ENCODE measurements around the gene RALGPS1. TPM values are rescaled to one million over a fixed set of nuclear protein-coding genes. Genes with fewer than 3 reads are reported as not detected.
A peak's percentile ranks its signal among the peaks of the same experiment; 100 is the strongest.

Gene RALGPS1
- total and polyA plus RNA-seq, 3 experiments from 2014 or later = 1.6 to 3.2 (median 2.4) TPM

DNA sequence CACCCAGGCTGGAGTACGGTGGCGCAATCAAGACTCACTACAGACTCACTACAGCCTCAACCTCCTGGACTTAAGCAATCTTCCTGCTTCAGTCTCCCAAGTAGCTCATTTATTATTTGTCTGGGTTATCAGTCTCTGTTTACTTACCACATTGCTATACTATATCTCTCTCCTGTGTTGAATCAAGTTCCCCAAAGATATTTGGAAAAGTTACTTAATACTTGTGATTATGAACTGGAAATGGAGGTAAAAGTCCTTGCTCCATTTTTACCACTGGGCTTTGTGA, 152.2 kb downstream of the RALGPS1 start:
- CTCF ChIA-PET = no interaction called here
- no peak overlapping the region for H3K27ac ChIP-seq (ENCODE audit: low read depth, low read length)
- no peaks in the 10 kb centered on the region for H3K27me3 Mint-ChIP-seq

DNA sequence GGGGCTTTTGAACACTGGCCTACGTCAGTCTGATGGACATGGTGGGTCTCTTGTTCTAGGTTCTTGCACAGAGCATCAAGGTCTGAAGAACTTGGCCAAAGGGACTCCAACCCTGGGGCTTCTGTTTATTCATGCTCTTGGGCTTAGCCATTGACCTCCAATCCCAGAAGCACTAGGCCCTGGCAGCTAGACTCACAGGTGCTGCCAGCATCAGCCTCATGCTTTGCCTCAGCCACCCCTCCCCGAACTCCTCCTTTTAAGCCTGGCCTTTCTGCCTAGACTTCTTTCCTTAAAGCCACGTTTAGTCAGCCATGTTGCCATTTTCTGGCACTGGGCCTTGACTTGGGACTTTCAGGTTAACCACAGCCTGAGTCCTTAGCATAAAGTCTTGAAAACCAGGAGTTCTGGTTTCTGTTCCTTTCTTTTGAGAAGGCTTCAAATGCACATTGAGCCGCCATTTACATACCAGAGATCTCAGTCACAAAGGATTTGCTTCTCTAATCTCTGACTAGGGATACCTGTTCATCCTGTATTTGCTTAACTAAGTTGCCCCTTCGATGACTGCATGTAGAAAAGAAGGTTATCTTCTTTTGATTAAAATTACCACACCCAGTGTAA, 153.1 kb downstream of the RALGPS1 start:
- H3K4me3 Mint-ChIP-seq = no peak overlapping the region
- DNase-seq = no peak
- peak overlapping the region in 1 of 8 donors; percentile 31 for H3K27ac Mint-ChIP-seq
- no peaks in the 10 kb centered on the region for H3K27me3 Mint-ChIP-seq
- peaks cover 13 to 16% (median 14%) of the 10 kb centered on the region in 3 donors for H3K36me3 Mint-ChIP-seq
- Histone ChIP-seq H3K36me3 (ENCODE audit: insufficient read depth, low read length) (no peaks in the 10 kb centered on the region), H3K4me1 (ENCODE audit: insufficient read depth, low read length) (no peaks in the 10 kb centered on the region), H3K27me3 (ENCODE audit: insufficient read depth, low read length, poor library complexity, severe bottlenecking) (no peaks in the 10 kb centered on the region), H3K9me3 (ENCODE audit: low read length) (no peaks in the 10 kb centered on the region), H3K4me3 (ENCODE audit: low read length) (no peak overlapping the region), H3K27ac (ENCODE audit: low read depth, low read length) (no peak overlapping the region)
- CTCF ChIA-PET = no interaction called here
- no peaks in the 10 kb centered on the region for H3K4me1 Mint-ChIP-seq
- POLR2A ChIA-PET = no interaction called here
- H3K9me3 Mint-ChIP-seq = peaks cover 0 to 11% (median 9%) of the 10 kb centered on the region in 5 donors

More for the DNA sequence above, 152.2 kb downstream of the RALGPS1 start:
- Mint-ChIP-seq H3K4me1 (no peaks in the 10 kb centered on the region), H3K9me3 (peaks cover 0 to 8% (median 5%) of the 10 kb centered on the region in 5 donors), H3K36me3 (peaks cover 7 to 9% (median 8%) of the 10 kb centered on the region in 3 donors), H3K4me3 (no peak overlapping the region), H3K27ac (no peak overlapping the region)
- H3K36me3 ChIP-seq (ENCODE audit: insufficient read depth, low read length) = no peaks in the 10 kb centered on the region
- no peaks in the 10 kb centered on the region for H3K9me3 ChIP-seq (ENCODE audit: low read length)
- no peak overlapping the region for H3K4me3 ChIP-seq (ENCODE audit: low read length)
- no peaks in the 10 kb centered on the region for H3K27me3 ChIP-seq (ENCODE audit: insufficient read depth, low read length, poor library complexity, severe bottlenecking)
- no peak for DNase-seq
- POLR2A ChIA-PET = no interaction called here
- H3K4me1 ChIP-seq (ENCODE audit: insufficient read depth, low read length) = no peaks in the 10 kb centered on the region

DNA sequence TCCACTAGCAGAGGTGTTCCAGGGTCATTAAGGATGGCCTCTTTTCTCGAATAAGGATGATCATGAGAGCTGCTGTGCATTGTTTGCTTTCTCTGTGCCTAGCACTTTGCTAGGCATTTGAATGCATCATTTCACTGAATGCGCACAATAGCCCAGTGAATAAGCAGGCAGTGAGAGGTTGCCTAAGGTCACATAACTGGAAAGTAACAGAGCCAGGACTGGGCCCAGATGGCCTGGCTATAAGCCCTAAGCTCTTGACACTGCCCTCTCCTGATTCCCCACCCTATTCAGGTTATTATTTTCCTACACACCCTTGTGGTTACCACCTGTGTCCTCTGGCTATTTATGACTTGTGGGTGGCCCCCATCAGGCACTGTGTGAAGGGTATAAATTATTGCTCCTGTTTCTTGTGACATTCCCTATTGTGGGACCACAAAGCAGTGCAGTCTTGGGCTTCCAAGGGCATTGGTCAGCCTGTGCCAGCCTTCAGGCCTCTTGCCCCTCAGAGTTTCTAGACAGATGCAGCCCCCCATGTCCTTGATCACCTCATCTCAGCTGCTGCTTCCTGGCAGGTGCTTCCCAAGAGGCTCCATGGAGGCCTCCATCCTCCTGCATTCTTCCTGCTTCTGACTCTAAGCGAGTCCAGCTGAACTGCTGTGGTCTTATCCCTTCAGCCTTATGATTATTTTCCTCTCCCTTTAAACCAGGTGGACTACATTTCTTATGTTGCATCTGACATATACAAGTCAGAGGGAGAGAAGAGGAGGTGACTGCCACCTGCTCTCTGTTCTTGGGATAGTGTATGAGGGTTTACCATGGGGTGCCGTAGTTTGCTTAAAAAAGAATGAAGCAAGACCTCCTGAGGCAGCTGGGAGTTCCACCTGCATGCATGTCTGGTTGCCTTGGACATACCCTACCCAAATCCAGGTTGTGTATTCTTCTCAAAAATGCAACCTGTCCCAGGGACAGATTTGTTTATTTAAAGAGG, 160.3 kb downstream of the RALGPS1 start:
- CTCF ChIA-PET = no interaction called here

GRCh38 chr9:127075624-127076372, 161.2 kb downstream of the RALGPS1 start:
- no peaks in the 10 kb centered on the region for H3K4me1 ChIP-seq (ENCODE audit: insufficient read depth, low read length)
- peaks cover 13 to 29% (median 23%) of the 10 kb centered on the region in 3 donors for H3K36me3 Mint-ChIP-seq
- no peak for DNase-seq
- no peak overlapping the region for H3K27ac Mint-ChIP-seq
- H3K27me3 ChIP-seq (ENCODE audit: insufficient read depth, low read length, poor library complexity, severe bottlenecking) = no peaks in the 10 kb centered on the region
- H3K9me3 Mint-ChIP-seq = peaks cover 0 to 11% (median 9%) of the 10 kb centered on the region in 5 donors
- no peak overlapping the region for H3K27ac ChIP-seq (ENCODE audit: low read depth, low read length)
- CTCF ChIA-PET = no interaction called here
- no peaks in the 10 kb centered on the region for H3K9me3 ChIP-seq (ENCODE audit: low read length)
- H3K27me3 Mint-ChIP-seq = peaks cover 0 to 4% of the 10 kb centered on the region in 2 donors
- peaks cover 0 to 8% (median 0%) of the 10 kb centered on the region in 3 donors for H3K4me1 Mint-ChIP-seq
- no peaks in the 10 kb centered on the region for H3K36me3 ChIP-seq (ENCODE audit: insufficient read depth, low read length)
- POLR2A ChIA-PET = no interaction called here
- H3K4me3 Mint-ChIP-seq = no peak overlapping the region
- H3K4me3 ChIP-seq (ENCODE audit: low read length) = no peak overlapping the region

More for the DNA sequence above, 160.3 kb downstream of the RALGPS1 start:
- Histone ChIP-seq H3K36me3 (ENCODE audit: insufficient read depth, low read length) (no peaks in the 10 kb centered on the region), H3K4me3 (ENCODE audit: low read length) (no peak overlapping the region), H3K27ac (ENCODE audit: low read depth, low read length) (no peak overlapping the region), H3K27me3 (ENCODE audit: insufficient read depth, low read length, poor library complexity, severe bottlenecking) (no peaks in the 10 kb centered on the region), H3K4me1 (ENCODE audit: insufficient read depth, low read length) (no peaks in the 10 kb centered on the region), H3K9me3 (ENCODE audit: low read length) (no peaks in the 10 kb centered on the region)
- Mint-ChIP-seq H3K9me3 (peaks cover 0 to 11% (median 9%) of the 10 kb centered on the region in 5 donors), H3K36me3 (peaks cover 15 to 29% (median 23%) of the 10 kb centered on the region in 3 donors), H3K4me3 (no peak overlapping the region), H3K27me3 (peaks cover 0 to 4% of the 10 kb centered on the region in 2 donors), H3K27ac (peak overlapping the region in 1 of 8 donors; percentile 55), H3K4me1 (peaks cover 0 to 8% (median 0%) of the 10 kb centered on the region in 3 donors)
- no peak for DNase-seq
- POLR2A ChIA-PET = no interaction called here

- DNase-seq = no peak
- Mint-ChIP-seq H3K4me3 (no peak overlapping the region), H3K4me1 (peaks cover 0 to 8% (median 0%) of the 10 kb centered on the region in 3 donors), H3K9me3 (peaks cover 0 to 4% (median 0%) of the 10 kb centered on the region in 5 donors), H3K27me3 (peaks cover 0 to 4% of the 10 kb centered on the region in 2 donors), H3K27ac (peak overlapping the region in 1 of 8 donors; percentile 25), H3K36me3 (peaks cover 7 to 18% (median 18%) of the 10 kb centered on the region in 3 donors)
- H3K9me3 ChIP-seq (ENCODE audit: low read length) = no peaks in the 10 kb centered on the region
- POLR2A ChIA-PET = no interaction called here
- no peaks in the 10 kb centered on the region for H3K36me3 ChIP-seq (ENCODE audit: insufficient read depth, low read length)
- no peaks in the 10 kb centered on the region for H3K27me3 ChIP-seq (ENCODE audit: insufficient read depth, low read length, poor library complexity, severe bottlenecking)
- H3K4me1 ChIP-seq (ENCODE audit: insufficient read depth, low read length) = no peaks in the 10 kb centered on the region
- CTCF ChIA-PET = no interaction called here
- H3K27ac ChIP-seq (ENCODE audit: low read depth, low read length) = no peak overlapping the region
- H3K4me3 ChIP-seq (ENCODE audit: low read length) = no peak overlapping the region
Observed at GRCh38 chr9:127076860-127077643, 162.5 kb downstream of the RALGPS1 start.

DNA sequence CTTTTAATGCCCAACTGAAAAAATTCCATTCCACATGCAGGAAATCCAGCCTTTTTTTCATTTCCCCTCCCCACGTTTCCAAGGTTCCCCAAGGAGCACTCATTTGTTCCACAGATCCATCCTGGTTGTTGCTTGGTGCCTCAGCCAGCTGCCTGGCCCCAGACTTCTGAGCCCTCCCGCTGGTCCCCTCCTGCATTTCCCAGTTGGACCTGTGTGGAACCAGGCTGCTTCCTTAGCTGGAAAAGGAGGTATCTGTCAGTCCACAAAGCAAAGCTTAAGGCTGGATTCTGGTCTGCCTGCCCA, 163.0 kb downstream of the RALGPS1 start:
- no peaks in the 10 kb centered on the region for H3K36me3 ChIP-seq (ENCODE audit: insufficient read depth, low read length)
- no peaks in the 10 kb centered on the region for H3K4me1 ChIP-seq (ENCODE audit: insufficient read depth, low read length)
- no peak overlapping the region for H3K27ac ChIP-seq (ENCODE audit: low read depth, low read length)
- peaks cover 5 to 14% (median 13%) of the 10 kb centered on the region in 3 donors for H3K36me3 Mint-ChIP-seq
- ChIA-PET CTCF (no interaction called here), POLR2A (no interaction called here)
- H3K9me3 Mint-ChIP-seq = no peaks in the 10 kb centered on the region
- H3K4me3 ChIP-seq (ENCODE audit: low read length) = no peak overlapping the region
- no peak overlapping the region for H3K27ac Mint-ChIP-seq
- H3K9me3 ChIP-seq (ENCODE audit: low read length) = no peaks in the 10 kb centered on the region
- H3K4me3 Mint-ChIP-seq = no peak overlapping the region
- no peaks in the 10 kb centered on the region for H3K27me3 ChIP-seq (ENCODE audit: insufficient read depth, low read length, poor library complexity, severe bottlenecking)
- peaks cover 0 to 8% (median 0%) of the 10 kb centered on the region in 3 donors for H3K4me1 Mint-ChIP-seq
- no peak for DNase-seq
- H3K27me3 Mint-ChIP-seq = peaks cover 0 to 4% of the 10 kb centered on the region in 2 donors

DNA sequence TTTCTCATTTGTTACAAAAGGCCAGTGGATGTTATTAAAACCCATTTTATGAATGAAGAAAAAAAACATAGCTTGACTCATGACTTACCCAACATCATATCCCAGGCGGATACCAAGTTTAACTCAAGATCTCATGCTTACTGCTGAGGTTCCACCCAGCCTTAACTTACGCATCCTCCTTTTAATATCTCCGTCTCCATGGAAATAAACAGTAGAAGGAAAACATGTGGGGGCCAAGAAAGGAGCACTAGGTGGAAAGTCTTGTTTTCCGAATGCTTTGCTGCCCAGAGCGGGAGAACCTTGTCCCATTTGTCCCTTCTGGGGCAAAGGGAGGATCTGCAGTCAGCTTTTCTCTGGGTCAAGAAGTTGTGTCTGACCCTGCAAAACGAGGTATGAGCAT, 163.8 kb downstream of the RALGPS1 start:
- no peaks in the 10 kb centered on the region for H3K27me3 ChIP-seq (ENCODE audit: insufficient read depth, low read length, poor library complexity, severe bottlenecking)
- ChIA-PET CTCF (no interaction called here), POLR2A (no interaction called here)

More for the DNA sequence above, 163.8 kb downstream of the RALGPS1 start:
- no peak overlapping the region for H3K27ac Mint-ChIP-seq
- no peak overlapping the region for H3K4me3 Mint-ChIP-seq
- Histone ChIP-seq H3K4me1 (ENCODE audit: insufficient read depth, low read length) (no peaks in the 10 kb centered on the region), H3K4me3 (ENCODE audit: low read length) (no peak overlapping the region), H3K27ac (ENCODE audit: low read depth, low read length) (no peak overlapping the region), H3K36me3 (ENCODE audit: insufficient read depth, low read length) (no peaks in the 10 kb centered on the region), H3K9me3 (ENCODE audit: low read length) (no peaks in the 10 kb centered on the region)
- H3K36me3 Mint-ChIP-seq = peaks cover 5 to 13% (median 12%) of the 10 kb centered on the region in 3 donors
- H3K4me1 Mint-ChIP-seq = peaks cover 0 to 8% (median 0%) of the 10 kb centered on the region in 3 donors
- H3K9me3 Mint-ChIP-seq = no peaks in the 10 kb centered on the region
- DNase-seq = no peak
- H3K27me3 Mint-ChIP-seq = peaks cover 0 to 4% of the 10 kb centered on the region in 2 donors

Data from CD8-positive, alpha-beta memory T cell (primary cell).